ENCODE results near the gene HMG20A. TPM values are rescaled to one million over a fixed set of nuclear protein-coding genes. Genes with fewer than 3 reads are reported as not detected.
A peak's percentile ranks its signal among the peaks of the same experiment; 100 is the strongest.
"Not testable (repeated sequence)": the region's sequence is repeated elsewhere in the genome, so short reads cannot be mapped to it uniquely, and the experiment has no call there.

The HMG20A gene
- total RNA-seq, 1 donor from 2014 or later = 58.4 TPM

GRCh38 chr15:77406846-77407245 lies 13.8 kb upstream of the HMG20A start:
- DNase-seq (ENCODE audit: low spot score) = no peak

GRCh38 chr15:77409259-77410156 lies 11.2 kb upstream of the HMG20A start:
- no peak for DNase-seq (ENCODE audit: low spot score)

- DNase-seq (ENCODE audit: low spot score) = not testable (repeated sequence)
These were observed 10.6 kb upstream of the HMG20A start for GRCh38 chr15:77410157-77410500.

- DNase-seq (ENCODE audit: low spot score) = no peak
These were observed 9.7 kb upstream of the HMG20A start for GRCh38 chr15:77410701-77411618.

DNA sequence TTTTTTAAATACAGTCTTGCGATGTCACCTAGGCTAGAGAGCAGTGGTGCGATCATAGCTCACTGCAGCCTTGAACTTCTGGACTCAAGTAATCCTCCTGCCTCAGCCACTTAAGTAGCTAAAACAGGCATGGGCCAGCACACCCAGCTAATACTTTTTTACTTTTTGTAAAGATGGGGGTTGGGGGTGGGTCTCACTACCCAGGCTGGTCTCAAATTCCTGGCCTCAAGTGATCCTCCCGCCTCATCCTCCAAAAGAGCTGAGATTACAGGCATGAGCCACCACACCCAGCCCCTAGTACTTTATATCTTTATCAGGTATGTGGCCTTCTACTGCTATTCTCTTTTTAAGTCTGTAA lies 9.1 kb upstream of the HMG20A start:
- no peak for DNase-seq (ENCODE audit: low spot score)

- DNase-seq (ENCODE audit: low spot score) = no peak
These were observed 7.6 kb upstream of the HMG20A start for GRCh38 chr15:77412972-77413698.

- DNase-seq (ENCODE audit: low spot score) = no peak
These were observed 6.9 kb upstream of the HMG20A start for GRCh38 chr15:77413699-77414349.

DNA sequence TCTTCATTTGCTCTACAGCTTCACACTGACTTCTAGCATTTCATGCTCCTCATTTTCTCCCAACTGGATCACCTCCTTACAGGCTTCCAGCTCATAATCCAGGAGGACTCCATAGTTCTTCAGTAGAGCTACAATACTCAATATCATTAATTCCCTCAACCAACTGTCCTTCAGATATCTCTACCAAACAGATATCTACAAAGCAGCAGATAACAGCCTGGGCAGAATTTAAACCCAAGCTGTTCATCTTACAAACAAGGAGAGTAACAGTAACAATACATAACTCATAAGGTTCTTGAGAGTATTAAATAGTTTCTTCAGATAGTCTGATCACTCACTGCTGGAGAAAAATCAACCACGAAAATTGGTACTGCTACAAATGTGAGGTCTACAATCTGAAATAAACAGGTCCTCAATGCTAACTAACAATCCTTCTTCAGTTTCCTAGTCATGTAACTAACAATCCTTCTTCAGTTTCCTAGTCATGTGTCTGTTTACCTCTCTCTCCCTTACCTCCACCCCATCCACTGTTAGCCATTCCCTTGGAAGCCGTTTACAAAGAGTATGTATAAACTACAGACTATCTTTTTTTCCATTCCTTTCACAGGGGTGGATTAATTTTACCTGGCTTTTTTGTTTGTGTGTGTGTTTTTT lies 5.8 kb upstream of the HMG20A start:
- DNase-seq (ENCODE audit: low spot score) = no peak

- no peak for DNase-seq (ENCODE audit: low spot score)
These were observed 5.1 kb upstream of the HMG20A start for GRCh38 chr15:77415450-77416147.

GRCh38 chr15:77416148-77416455 lies 4.6 kb upstream of the HMG20A start:
- DNase-seq (ENCODE audit: low spot score) = no peak

GRCh38 chr15:77416954-77417353 lies 3.7 kb upstream of the HMG20A start:
- DNase-seq (ENCODE audit: low spot score) = no peak

DNA sequence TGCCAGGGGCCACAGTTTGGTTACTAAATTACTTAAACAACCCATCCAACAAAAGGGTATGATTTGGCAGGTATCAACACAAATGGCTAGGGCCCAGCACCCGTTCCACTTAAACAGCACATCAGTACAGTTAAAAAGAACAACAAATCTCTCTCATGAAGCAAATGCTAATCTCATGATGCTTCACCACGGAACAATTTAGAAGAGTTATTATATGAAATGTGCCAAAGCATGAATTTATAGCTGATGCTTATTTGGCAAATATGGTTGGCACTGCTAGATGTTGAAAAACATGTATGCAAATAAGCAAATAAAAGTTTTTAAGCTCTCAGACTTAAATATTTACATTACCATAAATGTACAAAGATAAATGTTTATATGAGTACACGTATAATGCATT lies 3.1 kb upstream of the HMG20A start:
- no peak for DNase-seq (ENCODE audit: low spot score)

GRCh38 chr15:77418391-77418965 lies 2.2 kb upstream of the HMG20A start:
- no peak for DNase-seq (ENCODE audit: low spot score)

GRCh38 chr15:77418966-77419835 lies 1.5 kb upstream of the HMG20A start:
- DNase-seq (ENCODE audit: low spot score) = peak; percentile 48

- DNase-seq (ENCODE audit: low spot score) = peak; percentile 99
These were observed 665 bp upstream of the HMG20A start, which contains the start of gene PEAK1 for GRCh38 chr15:77419836-77420609. Gene PEAK1 (minus strand): TSS chr15:77420104. CDS start chr15:77181926, 238,178 bp downstream.

DNA sequence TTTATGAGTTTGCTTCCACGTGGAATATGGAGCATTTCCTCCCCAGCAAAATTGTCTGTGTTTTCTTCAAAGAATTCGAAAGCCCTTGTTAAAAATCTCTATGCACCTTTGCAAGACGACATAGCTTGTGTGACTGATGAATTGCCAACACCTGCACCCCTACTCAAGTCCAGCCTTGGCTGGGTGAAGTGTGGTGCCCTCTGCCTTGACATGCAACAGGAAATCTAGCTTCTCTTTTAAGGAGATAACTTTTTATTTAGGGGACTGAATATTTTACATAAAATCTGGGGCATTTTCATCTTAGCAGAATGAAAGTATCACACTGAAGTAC lies 647 bp downstream of the HMG20A start:
- DNase-seq (ENCODE audit: low spot score) = no peak

- no peak for DNase-seq (ENCODE audit: low spot score)
These were observed 4.4 kb downstream of the HMG20A start for GRCh38 chr15:77425104-77425503.

- DNase-seq (ENCODE audit: low spot score) = no peak
These were observed 5.7 kb downstream of the HMG20A start for GRCh38 chr15:77426377-77426776.

Measured in ureter (tissue), 1 donor.